ENCODE measurements around the gene INPP4B. TPM values are rescaled to one million over a fixed set of nuclear protein-coding genes. Genes with fewer than 3 reads are reported as not detected.

INPP4B gene
- total RNA-seq, 3 donors from 2014 or later, result 15.8 to 113 (median 93.4) TPM

GRCh38 chr4:142845293-142846107, 601 bp downstream of the INPP4B start:
- no peak for TF ChIP-seq POLR2A (IDR thresholded peaks at IDR 0.05)
- TF ChIP-seq CTCF (IDR thresholded peaks at IDR 0.05), result no peak
- no peak for TF ChIP-seq POLR2AphosphoS5 (IDR thresholded peaks at IDR 0.05)
- Histone ChIP-seq H3K9me3 (no peaks in the 10 kb centered on the region), H3K4me1 (no peaks in the 10 kb centered on the region), H3K36me3 (no peaks in the 10 kb centered on the region), H3K4me3 (peak overlapping the region; percentile 50 to 79 (median 58)), H3K27me3 (peaks cover 0 to 23% of the 10 kb centered on the region in 2 donors), H3K27ac (peak overlapping the region in 1 of 2 donors; percentile 16)
- no peak for DNase-seq (ENCODE audit: low spot score in 2 of 2)
- intact Hi-C loops (cut with DNase I; ENCODE audit: low total_unique reads), result loop anchor here (10.0 kb wide), 2 partner anchors 491 to 721 kb away; no protein-coding TSS in a partner anchor

DNA sequence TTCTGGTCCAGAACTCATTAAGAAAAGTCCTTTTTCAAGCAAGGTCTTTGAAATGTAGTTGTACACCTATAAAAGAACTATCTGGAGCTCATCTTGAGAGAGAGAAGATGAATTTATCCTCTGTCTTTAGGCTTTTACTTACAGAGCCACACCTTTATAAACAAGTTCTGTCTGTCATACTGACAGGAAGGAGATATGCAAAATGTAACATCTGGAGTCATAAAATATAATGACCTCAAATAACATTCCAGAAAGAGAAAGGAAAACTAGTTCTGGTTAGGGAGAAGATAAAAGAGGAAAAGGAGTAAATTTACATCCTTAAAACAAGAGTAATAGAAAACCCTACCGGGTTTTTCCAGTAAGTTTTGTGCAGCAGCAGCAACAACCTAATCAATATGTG, 1.3 kb downstream of the INPP4B start:
- TF ChIP-seq POLR2A (IDR thresholded peaks at IDR 0.05) (no peak), POLR2AphosphoS5 (IDR thresholded peaks at IDR 0.05) (no peak), CTCF (IDR thresholded peaks at IDR 0.05) (no peak)
- DNase-seq (ENCODE audit: low spot score in 2 of 2), result no peak
- Histone ChIP-seq H3K36me3 (no peaks in the 10 kb centered on the region), H3K4me1 (no peaks in the 10 kb centered on the region), H3K4me3 (peak overlapping the region in 1 of 3 donors; percentile 79), H3K27me3 (peaks cover 0 to 23% of the 10 kb centered on the region in 2 donors), H3K27ac (no peak overlapping the region), H3K9me3 (no peaks in the 10 kb centered on the region)
- intact Hi-C loops (cut with DNase I; ENCODE audit: low total_unique reads), result loop anchor here (10.0 kb wide), 2 partner anchors 490 to 720 kb away; no protein-coding TSS in a partner anchor

- Histone ChIP-seq H3K27me3 (peaks cover 0 to 5% of the 10 kb centered on the region in 2 donors), H3K27ac (no peak overlapping the region), H3K36me3 (no peaks in the 10 kb centered on the region), H3K4me1 (no peaks in the 10 kb centered on the region), H3K9me3 (no peaks in the 10 kb centered on the region), H3K4me3 (no peak overlapping the region)
- intact Hi-C loops (cut with DNase I; ENCODE audit: low total_unique reads), result loop anchor here (10.0 kb wide), 2 partner anchors 486 to 716 kb away; no protein-coding TSS in a partner anchor
- DNase-seq (ENCODE audit: low spot score in 2 of 2), result no peak
- TF ChIP-seq CTCF (IDR thresholded peaks at IDR 0.05) (peak in 2 of 3 donors; percentile 41 to 51), POLR2A (IDR thresholded peaks at IDR 0.05) (no peak), POLR2AphosphoS5 (IDR thresholded peaks at IDR 0.05) (no peak)
Observed at GRCh38 chr4:142840516-142841123, 5.5 kb downstream of the INPP4B start.

- no peaks in the 10 kb centered on the region for H3K9me3 ChIP-seq
- intact Hi-C loops (cut with DNase I; ENCODE audit: low total_unique reads), result no loop called here
- no peak for DNase-seq (ENCODE audit: low spot score in 2 of 2)
- TF ChIP-seq POLR2AphosphoS5 (IDR thresholded peaks at IDR 0.05), result no peak
- TF ChIP-seq CTCF (IDR thresholded peaks at IDR 0.05), result no peak
- TF ChIP-seq POLR2A (IDR thresholded peaks at IDR 0.05), result no peak
- H3K27ac ChIP-seq, result no peak overlapping the region
- H3K36me3 ChIP-seq, result no peaks in the 10 kb centered on the region
- H3K4me3 ChIP-seq, result no peak overlapping the region
- no peaks in the 10 kb centered on the region for H3K27me3 ChIP-seq
- H3K4me1 ChIP-seq, result no peaks in the 10 kb centered on the region
Observed at GRCh38 chr4:142838778-142839177, 7.3 kb downstream of the INPP4B start.

GRCh38 chr4:142832022-142832421, 14.1 kb downstream of the INPP4B start:
- H3K4me1 ChIP-seq, result no peaks in the 10 kb centered on the region
- no peaks in the 10 kb centered on the region for H3K9me3 ChIP-seq
- intact Hi-C loops (cut with DNase I; ENCODE audit: low total_unique reads), result no loop called here
- no peak for TF ChIP-seq CTCF (IDR thresholded peaks at IDR 0.05)
- no peak for TF ChIP-seq POLR2AphosphoS5 (IDR thresholded peaks at IDR 0.05)
- TF ChIP-seq POLR2A (IDR thresholded peaks at IDR 0.05), result no peak
- no peak overlapping the region for H3K4me3 ChIP-seq
- H3K36me3 ChIP-seq, result no peaks in the 10 kb centered on the region
- no peak overlapping the region for H3K27ac ChIP-seq
- H3K27me3 ChIP-seq, result no peaks in the 10 kb centered on the region
- no peak for DNase-seq (ENCODE audit: low spot score in 2 of 2)

Measured in breast epithelium (tissue), 4 donors.